OCI-LY1 (cell line): Measurements from ENCODE around the gene RER1.

Experiments
- H2AFZ ChIP-seq: fragments of 200-600 bp; sonication (generic), shearing (Covaris generic); 2 replicates; pipeline ENCODE4 v1.6.0; 2014; ENCODE audit warnings: antibody characterized with exemption, mild to moderate bottlenecking, low read length
- H3F3A ChIP-seq: fragments of 200-600 bp; sonication (generic), shearing (Covaris generic); 2 replicates; pipeline ENCODE4 v1.6.0; 2014; ENCODE audit warnings: mild to moderate bottlenecking, antibody characterized with exemption, low read length, moderate library complexity; ENCODE audit not compliant: insufficient read depth
- H3K27ac ChIP-seq: fragments of 200-600 bp; sonication (generic); 2 replicates; pipeline ENCODE4 v1.5.1; 2014; ENCODE audit warnings: low read length, mixed run types, mild to moderate bottlenecking, low read depth; ENCODE audit not compliant: poor library complexity, severe bottlenecking
- H3K27me3 ChIP-seq: fragments of 200-600 bp; sonication (generic); 2 replicates; pipeline ENCODE4 v1.6.0; 2014; ENCODE audit warnings: antibody characterized with exemption, mild to moderate bottlenecking, low read length, moderate library complexity; ENCODE audit not compliant: insufficient read depth
- H3K36me3 ChIP-seq: fragments of 200-600 bp; sonication (generic); 2 replicates; pipeline ENCODE4 v1.6.1; 2014; ENCODE audit warnings: mild to moderate bottlenecking, antibody characterized with exemption, low read length, moderate library complexity, mixed read lengths; ENCODE audit not compliant: insufficient read depth
- H3K4me1 ChIP-seq: fragments of 200-600 bp; sonication (generic); 2 replicates; pipeline ENCODE4 v1.5.1; 2014; ENCODE audit warnings: mild to moderate bottlenecking, low read length, moderate library complexity; ENCODE audit not compliant: insufficient read depth, severe bottlenecking
- H3K4me2 ChIP-seq: fragments of 200-600 bp; sonication (generic), shearing (Covaris generic); 2 replicates; pipeline ENCODE4 v1.6.1; 2014; ENCODE audit warnings: low read length
- H3K4me3 ChIP-seq: fragments of 200-600 bp; sonication (generic); 2 replicates; pipeline ENCODE4 v1.5.1; 2014; ENCODE audit warnings: low read length, low read depth, mild to moderate bottlenecking, mixed read lengths; ENCODE audit not compliant: poor library complexity, severe bottlenecking
- H3K79me2 ChIP-seq: fragments of 200-600 bp; shearing (Covaris generic); 2 replicates; pipeline ENCODE4 v1.6.1; 2016; ENCODE audit warnings: mixed run types, low read length, mixed read lengths; ENCODE audit not compliant: insufficient read depth
- H3K9ac ChIP-seq: fragments of 200-600 bp; sonication (generic), shearing (Covaris generic); 2 replicates; pipeline ENCODE4 v1.6.1; 2014; ENCODE audit warnings: mild to moderate bottlenecking, low read length, mixed read lengths
- H3K9me2 ChIP-seq: fragments of 200-600 bp; sonication (generic), shearing (Covaris generic); 2 replicates; pipeline ENCODE4 v1.6.1; 2014; ENCODE audit warnings: low read depth, mild to moderate bottlenecking, low read length, mixed read lengths
- H3K9me3 ChIP-seq: fragments of 200-600 bp; shearing (Covaris generic); 2 replicates; pipeline ENCODE4 v1.6.1; 2014; ENCODE audit warnings: low read length, mixed read lengths
- H4K20me1 ChIP-seq: fragments of 200-600 bp; sonication (generic), shearing (Covaris generic); 2 replicates; pipeline ENCODE4 v1.6.0; 2016; ENCODE audit warnings: mild to moderate bottlenecking, low read length; ENCODE audit not compliant: insufficient read depth
- EZH2 ChIP-seq: fragments of 200-600 bp; sonication (generic), shearing (Covaris generic); IDR thresholded peaks from 2 replicates; pipeline ENCODE4 v1.8.0; 2017; ENCODE audit warnings: borderline replicate concordance, mixed run types, mild to moderate bottlenecking, antibody characterized with exemption, low read length, moderate library complexity, mixed read lengths

Gene RER1

GRCh38 chr1:2454227-2454626 lies 62.6 kb downstream of the RER1 start:
- Histone ChIP-seq H2AFZ (no peak overlapping the region), H3K79me2 (no peaks in the 10 kb centered on the region), H3K4me2 (no peak overlapping the region), H4K20me1 (no peaks in the 10 kb centered on the region), H3K9ac (no peak overlapping the region), H3K36me3 (no peaks in the 10 kb centered on the region), H3K4me3 (no peak overlapping the region), H3F3A (no peaks in the 10 kb centered on the region), H3K9me3 (no peaks in the 10 kb centered on the region), H3K4me1 (no peaks in the 10 kb centered on the region), H3K27ac (no peak overlapping the region), H3K9me2 (no peaks in the 10 kb centered on the region), H3K27me3 (0 out of 2 replicates have a peak, but pooled peaks cover 3% of the 10 kb centered on the region)
- TF ChIP-seq EZH2: no peak
